HepG2 (cell line): ENCODE measurements around the gene ZNF22. TPM values are rescaled to one million over a fixed set of nuclear protein-coding genes. Genes with fewer than 3 reads are reported as not detected.

Source experiments
- ATM ChIP-seq: fragments of 450-650 bp; IDR thresholded peaks from 2 replicates; pipeline ENCODE4 v1.7.1; 2017; ENCODE audit warnings: mild to moderate bottlenecking, borderline replicate concordance
- BCL6 ChIP-seq: IDR thresholded peaks from 2 replicates; pipeline ENCODE4 v1.6.1; 2016; ENCODE audit warnings: missing genetic modification reagents, missing compliant biosample characterization
- BRCA1 ChIP-seq: sonication (generic); formaldehyde crosslinking; IDR thresholded peaks from 2 replicates; pipeline ENCODE4 v1.4.0; 2020; ENCODE audit warnings: missing genetic modification reagents
- CBX1 ChIP-seq: IDR thresholded peaks from one replicate; pipeline ENCODE4 v1.6.1; 2016; ENCODE audit warnings: antibody characterized with exemption, low read depth
- GTF2F1 ChIP-seq: fragments of 150-350 bp; IDR thresholded peaks from 2 replicates; pipeline ENCODE4 v1.6.1; 2014; ENCODE audit warnings: low read length
- HOXA3 ChIP-seq: sonication (generic); formaldehyde crosslinking; IDR thresholded peaks from 2 replicates; pipeline ENCODE4 v1.5.0; 2020; ENCODE audit warnings: missing genetic modification reagents
- JARID2 ChIP-seq: sonication (generic); formaldehyde crosslinking; IDR thresholded peaks from 2 replicates; pipeline ENCODE4 v1.8.1; 2023; ENCODE audit warnings: missing genetic modification reagents, inconsistent platforms; ENCODE audit not compliant: insufficient replicate concordance
- KDM3A ChIP-seq: IDR thresholded peaks from 2 replicates; pipeline ENCODE4 v1.6.1; 2018; ENCODE audit warnings: low read depth, missing compliant biosample characterization
- SRF ChIP-seq: IDR thresholded peaks from 2 replicates; pipeline ENCODE4 v1.6.1; 2011; ENCODE audit warnings: mild to moderate bottlenecking, low read depth, low read length, moderate library complexity
- ZNF207 ChIP-seq: fragments of 450-650 bp; IDR thresholded peaks from 2 replicates; pipeline ENCODE4 v1.6.1; 2016; ENCODE audit warnings: antibody characterized with exemption, borderline replicate concordance
- ZNF335 ChIP-seq: sonication (generic); formaldehyde crosslinking; IDR thresholded peaks from 2 replicates; pipeline ENCODE4 v1.4.0; 2020; ENCODE audit warnings: missing genetic modification reagents
- ZNF34 ChIP-seq: sonication (generic); formaldehyde crosslinking; IDR thresholded peaks from 2 replicates; pipeline ENCODE4 v1.4.0; 2020; ENCODE audit warnings: mild to moderate bottlenecking, missing genetic modification reagents, borderline replicate concordance
- ZNF354B ChIP-seq: sonication (generic); formaldehyde crosslinking; IDR thresholded peaks from 2 replicates; pipeline ENCODE4 v1.8.0; 2022; ENCODE audit warnings: mild to moderate bottlenecking, missing genetic modification reagents
- ZNF589 ChIP-seq: sonication (generic); formaldehyde crosslinking; conservative IDR thresholded peaks from 2 replicates; pipeline ENCODE4 v1.8.0; 2022; ENCODE audit warnings: mild to moderate bottlenecking, moderate library complexity, missing genetic modification reagents
- polyA plus RNA-seq, 8 experiments: library from polyadenylated mRNA; depleted of rRNA in 3 of 8; stranded (reverse) in 7 of 8; unstranded in 1 of 8; fragments of >200 nt; fragmentation: Illumina TruSeq in 4 of 8; extraction: Trizol in 4 of 8; gene quantifications; 2 replicates each; pipeline versions ENCODE4 v1.2.1 to v1.2.3, GENCODE V29; 2011 to 2016; ENCODE audit warnings: low read depth in 4 of 8, missing spikeins in 1 of 8, mixed read lengths in 1 of 8; ENCODE audit not compliant: insufficient read depth in 1 of 8
- total RNA-seq, 5 experiments: library from RNA; depleted of rRNA; stranded (reverse); fragments of >200 nt; fragmentation: Illumina TruSeq; extraction: Trizol; gene quantifications; 2 replicates each; pipeline ENCODE4 v1.2.3, GENCODE V29; 2016; ENCODE audit warnings: low read depth in 1 of 5
- TF ChIP-seq, protein P1 (sequence below): sonication (generic); formaldehyde crosslinking; IDR thresholded peaks from 2 replicates; pipeline ENCODE4 v1.4.0; 2020; ENCODE audit warnings: low read depth, mild to moderate bottlenecking, missing genetic modification reagents
- TF ChIP-seq, protein P2 (sequence below): sonication (generic); formaldehyde crosslinking; IDR thresholded peaks from 2 replicates; pipeline ENCODE4 v1.4.0; 2020; ENCODE audit warnings: missing genetic modification reagents
- TF ChIP-seq, protein P3 (sequence below): sonication (generic); formaldehyde crosslinking; conservative IDR thresholded peaks from 2 replicates; pipeline ENCODE4 v1.4.0; 2020; ENCODE audit warnings: missing genetic modification reagents
- TF ChIP-seq, protein P4 (sequence below): sonication (generic); formaldehyde crosslinking; IDR thresholded peaks from 2 replicates; pipeline ENCODE4 v1.4.0; 2020; ENCODE audit warnings: missing genetic modification reagents
- TF ChIP-seq, protein P5 (sequence below): sonication (generic); formaldehyde crosslinking; IDR thresholded peaks from 2 replicates; pipeline ENCODE4 v1.5.0; 2020; ENCODE audit warnings: mild to moderate bottlenecking, missing genetic modification reagents, borderline replicate concordance
- TF ChIP-seq, protein P6 (sequence below): sonication (generic); formaldehyde crosslinking; IDR thresholded peaks from 2 replicates; pipeline ENCODE4 v1.4.0; 2020; ENCODE audit warnings: low read depth, mild to moderate bottlenecking, missing genetic modification reagents
- TF ChIP-seq, protein P7 (sequence below): IDR thresholded peaks from 2 replicates; pipeline ENCODE4 v1.6.1; 2012; ENCODE audit warnings: inconsistent platforms

Gene ZNF22
- total and polyA plus RNA-seq, 2 of the 13 experiments (the other 11 are each of a cell fraction or from before 2014, with no cell fraction given): 0.40 to 1.3 TPM

DNA sequence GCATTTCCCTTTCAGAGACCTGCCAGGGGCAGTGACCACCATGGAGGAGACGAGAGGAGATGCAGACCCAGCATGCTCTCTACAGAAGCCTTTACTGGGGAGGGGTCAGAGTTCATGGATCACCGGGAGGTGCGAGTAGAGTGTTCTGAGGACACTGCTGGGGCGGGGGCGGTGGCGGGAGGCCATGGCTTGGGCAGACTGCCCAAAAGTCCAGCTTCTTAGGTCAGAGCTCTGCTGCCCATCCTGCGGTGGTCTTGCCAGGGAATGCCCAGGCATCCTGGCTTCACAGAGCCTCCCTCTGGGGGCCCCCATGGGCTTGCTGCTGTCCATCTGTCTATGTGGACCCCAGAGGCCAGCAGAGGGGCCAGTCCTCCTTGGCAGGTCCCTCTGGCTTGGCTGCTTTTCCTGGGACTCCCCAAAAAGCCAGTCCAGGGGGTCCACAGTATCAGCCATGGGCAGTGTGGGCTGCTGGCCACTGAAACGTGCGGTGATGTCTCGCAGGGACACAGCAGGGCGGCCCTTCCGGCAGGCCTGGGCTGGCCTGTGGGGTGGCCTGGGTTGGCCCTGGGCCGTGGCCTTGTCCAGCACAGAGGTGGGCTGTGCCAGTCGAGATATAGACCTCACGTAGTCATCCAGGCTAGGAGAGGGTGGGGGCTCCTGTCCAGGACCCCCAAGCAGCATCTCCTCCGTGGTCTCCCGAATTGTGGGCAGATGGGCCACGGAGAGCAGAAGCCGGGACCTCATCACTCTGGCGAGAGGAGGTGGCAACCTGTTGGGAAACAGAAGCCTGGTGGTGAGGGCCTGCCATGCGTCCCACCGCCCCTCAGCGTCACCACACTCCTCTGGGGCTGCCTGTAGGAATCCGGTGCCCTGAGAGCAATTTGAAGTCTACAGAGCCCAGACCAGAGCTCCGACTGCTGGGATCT is 23.2 kb upstream of the ZNF22 start (continued):
- TF ChIP-seq, protein P1, sequence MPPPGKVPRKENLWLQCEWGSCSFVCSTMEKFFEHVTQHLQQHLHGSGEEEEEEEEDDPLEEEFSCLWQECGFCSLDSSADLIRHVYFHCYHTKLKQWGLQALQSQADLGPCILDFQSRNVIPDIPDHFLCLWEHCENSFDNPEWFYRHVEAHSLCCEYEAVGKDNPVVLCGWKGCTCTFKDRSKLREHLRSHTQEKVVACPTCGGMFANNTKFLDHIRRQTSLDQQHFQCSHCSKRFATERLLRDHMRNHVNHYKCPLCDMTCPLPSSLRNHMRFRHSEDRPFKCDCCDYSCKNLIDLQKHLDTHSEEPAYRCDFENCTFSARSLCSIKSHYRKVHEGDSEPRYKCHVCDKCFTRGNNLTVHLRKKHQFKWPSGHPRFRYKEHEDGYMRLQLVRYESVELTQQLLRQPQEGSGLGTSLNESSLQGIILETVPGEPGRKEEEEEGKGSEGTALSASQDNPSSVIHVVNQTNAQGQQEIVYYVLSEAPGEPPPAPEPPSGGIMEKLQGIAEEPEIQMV (CRISPR knock-in tag): no peak
- TF ChIP-seq, protein P2, sequence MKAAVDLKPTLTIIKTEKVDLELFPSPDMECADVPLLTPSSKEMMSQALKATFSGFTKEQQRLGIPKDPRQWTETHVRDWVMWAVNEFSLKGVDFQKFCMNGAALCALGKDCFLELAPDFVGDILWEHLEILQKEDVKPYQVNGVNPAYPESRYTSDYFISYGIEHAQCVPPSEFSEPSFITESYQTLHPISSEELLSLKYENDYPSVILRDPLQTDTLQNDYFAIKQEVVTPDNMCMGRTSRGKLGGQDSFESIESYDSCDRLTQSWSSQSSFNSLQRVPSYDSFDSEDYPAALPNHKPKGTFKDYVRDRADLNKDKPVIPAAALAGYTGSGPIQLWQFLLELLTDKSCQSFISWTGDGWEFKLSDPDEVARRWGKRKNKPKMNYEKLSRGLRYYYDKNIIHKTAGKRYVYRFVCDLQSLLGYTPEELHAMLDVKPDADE (CRISPR knock-in tag): peak; percentile 74; the same call in 1 of the 2 replicates
- TF ChIP-seq, protein P3, sequence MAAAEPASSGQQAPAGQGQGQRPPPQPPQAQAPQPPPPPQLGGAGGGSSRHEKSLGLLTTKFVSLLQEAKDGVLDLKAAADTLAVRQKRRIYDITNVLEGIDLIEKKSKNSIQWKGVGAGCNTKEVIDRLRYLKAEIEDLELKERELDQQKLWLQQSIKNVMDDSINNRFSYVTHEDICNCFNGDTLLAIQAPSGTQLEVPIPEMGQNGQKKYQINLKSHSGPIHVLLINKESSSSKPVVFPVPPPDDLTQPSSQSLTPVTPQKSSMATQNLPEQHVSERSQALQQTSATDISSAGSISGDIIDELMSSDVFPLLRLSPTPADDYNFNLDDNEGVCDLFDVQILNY: no peak
- TF ChIP-seq ZNF34 (no peak), ZNF207 (no peak), HOXA3 (CRISPR knock-in tag) (no peak), KDM3A (CRISPR knock-in tag) (no peak), BCL6 (CRISPR knock-in tag) (peak; percentile 4; the same call in 1 of the 2 replicates), ZNF589 (no peak), CBX1 (no peak), SRF (no peak), ZNF354B (peak; percentile 61; the same call in 1 of the 2 replicates), GTF2F1 (no peak), BRCA1 (CRISPR knock-in tag) (no peak), ZNF335 (CRISPR knock-in tag) (no peak), ATM (no peak), JARID2 (CRISPR knock-in tag) (no peak)
- TF ChIP-seq, protein P4, sequence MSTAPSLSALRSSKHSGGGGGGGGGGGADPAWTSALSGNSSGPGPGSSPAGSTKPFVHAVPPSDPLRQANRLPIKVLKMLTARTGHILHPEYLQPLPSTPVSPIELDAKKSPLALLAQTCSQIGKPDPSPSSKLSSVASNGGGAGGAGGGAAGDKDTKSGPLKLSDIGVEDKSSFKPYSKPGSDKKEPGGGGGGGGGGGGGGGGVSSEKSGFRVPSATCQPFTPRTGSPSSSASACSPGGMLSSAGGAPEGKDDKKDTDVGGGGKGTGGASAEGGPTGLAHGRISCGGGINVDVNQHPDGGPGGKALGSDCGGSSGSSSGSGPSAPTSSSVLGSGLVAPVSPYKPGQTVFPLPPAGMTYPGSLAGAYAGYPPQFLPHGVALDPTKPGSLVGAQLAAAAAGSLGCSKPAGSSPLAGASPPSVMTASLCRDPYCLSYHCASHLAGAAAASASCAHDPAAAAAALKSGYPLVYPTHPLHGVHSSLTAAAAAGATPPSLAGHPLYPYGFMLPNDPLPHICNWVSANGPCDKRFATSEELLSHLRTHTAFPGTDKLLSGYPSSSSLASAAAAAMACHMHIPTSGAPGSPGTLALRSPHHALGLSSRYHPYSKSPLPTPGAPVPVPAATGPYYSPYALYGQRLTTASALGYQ (CRISPR knock-in tag): no peak
- TF ChIP-seq, protein P5, sequence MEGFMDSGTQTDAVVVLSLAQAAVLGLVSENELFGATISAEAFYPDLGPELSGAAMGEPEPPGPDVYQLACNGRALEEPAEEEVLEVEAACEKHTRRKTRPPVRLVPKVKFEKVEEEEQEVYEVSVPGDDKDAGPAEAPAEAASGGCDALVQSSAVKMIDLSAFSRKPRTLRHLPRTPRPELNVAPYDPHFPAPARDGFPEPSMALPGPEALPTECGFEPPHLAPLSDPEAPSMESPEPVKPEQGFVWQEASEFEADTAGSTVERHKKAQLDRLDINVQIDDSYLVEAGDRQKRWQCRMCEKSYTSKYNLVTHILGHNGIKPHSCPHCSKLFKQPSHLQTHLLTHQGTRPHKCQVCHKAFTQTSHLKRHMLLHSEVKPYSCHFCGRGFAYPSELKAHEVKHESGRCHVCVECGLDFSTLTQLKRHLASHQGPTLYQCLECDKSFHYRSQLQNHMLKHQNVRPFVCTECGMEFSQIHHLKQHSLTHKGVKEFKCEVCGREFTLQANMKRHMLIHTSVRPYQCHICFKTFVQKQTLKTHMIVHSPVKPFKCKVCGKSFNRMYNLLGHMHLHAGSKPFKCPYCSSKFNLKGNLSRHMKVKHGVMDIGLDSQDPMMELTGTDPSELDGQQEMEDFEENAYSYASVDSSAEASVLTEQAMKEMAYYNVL (CRISPR knock-in tag): no peak
- TF ChIP-seq, protein P6, sequence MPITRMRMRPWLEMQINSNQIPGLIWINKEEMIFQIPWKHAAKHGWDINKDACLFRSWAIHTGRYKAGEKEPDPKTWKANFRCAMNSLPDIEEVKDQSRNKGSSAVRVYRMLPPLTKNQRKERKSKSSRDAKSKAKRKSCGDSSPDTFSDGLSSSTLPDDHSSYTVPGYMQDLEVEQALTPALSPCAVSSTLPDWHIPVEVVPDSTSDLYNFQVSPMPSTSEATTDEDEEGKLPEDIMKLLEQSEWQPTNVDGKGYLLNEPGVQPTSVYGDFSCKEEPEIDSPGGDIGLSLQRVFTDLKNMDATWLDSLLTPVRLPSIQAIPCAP (CRISPR knock-in tag): no peak
- TF ChIP-seq, protein P7, sequence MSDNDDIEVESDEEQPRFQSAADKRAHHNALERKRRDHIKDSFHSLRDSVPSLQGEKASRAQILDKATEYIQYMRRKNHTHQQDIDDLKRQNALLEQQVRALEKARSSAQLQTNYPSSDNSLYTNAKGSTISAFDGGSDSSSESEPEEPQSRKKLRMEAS: 0 out of 2 replicates have a peak, but pooled peaks have one; percentile 29
